ENCODE measurements around the gene PYDC2. TPM values are rescaled to one million over a fixed set of nuclear protein-coding genes. Genes with fewer than 3 reads are reported as not detected.

PYDC2 gene
- total RNA-seq = not detected
- long read RNA-seq = 0 reads

DNA sequence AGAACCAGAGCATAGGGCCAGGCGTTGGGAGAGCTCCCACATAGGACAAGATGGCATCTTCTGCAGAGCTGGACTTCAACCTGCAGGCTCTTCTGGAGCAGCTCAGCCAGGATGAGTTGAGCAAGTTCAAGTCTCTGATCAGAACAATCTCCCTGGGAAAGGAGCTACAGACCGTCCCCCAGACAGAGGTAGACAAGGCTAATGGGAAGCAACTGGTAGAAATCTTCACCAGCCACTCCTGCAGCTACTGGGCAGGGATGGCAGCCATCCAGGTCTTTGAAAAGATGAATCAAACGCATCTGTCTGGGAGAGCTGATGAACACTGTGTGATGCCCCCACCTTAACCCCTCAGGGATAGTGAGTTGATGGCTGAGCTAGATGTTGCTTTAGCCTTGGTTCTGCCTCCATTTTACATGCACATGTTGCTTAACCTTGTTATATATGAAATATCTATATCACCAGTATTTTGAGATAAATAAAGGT, at the start of gene PYDC2:
PYDC2 (plus strand) TSS at position 51 of the 483 bp plus-strand sequence; CDS start at position 51, 0 bp downstream.
- DNase-seq = no peak
- intact Hi-C loops (cut with micrococcal nuclease) = no loop called here
- no peak within 1 kb of the TSS for H3K4me3 ChIP-seq
- H3K9me3 ChIP-seq (replicated peaks) = no peaks in the 10 kb centered on the region
- H3K27me3 ChIP-seq (ENCODE audit: low read depth) = no peaks in the 10 kb centered on the region
- TF ChIP-seq, protein P1, sequence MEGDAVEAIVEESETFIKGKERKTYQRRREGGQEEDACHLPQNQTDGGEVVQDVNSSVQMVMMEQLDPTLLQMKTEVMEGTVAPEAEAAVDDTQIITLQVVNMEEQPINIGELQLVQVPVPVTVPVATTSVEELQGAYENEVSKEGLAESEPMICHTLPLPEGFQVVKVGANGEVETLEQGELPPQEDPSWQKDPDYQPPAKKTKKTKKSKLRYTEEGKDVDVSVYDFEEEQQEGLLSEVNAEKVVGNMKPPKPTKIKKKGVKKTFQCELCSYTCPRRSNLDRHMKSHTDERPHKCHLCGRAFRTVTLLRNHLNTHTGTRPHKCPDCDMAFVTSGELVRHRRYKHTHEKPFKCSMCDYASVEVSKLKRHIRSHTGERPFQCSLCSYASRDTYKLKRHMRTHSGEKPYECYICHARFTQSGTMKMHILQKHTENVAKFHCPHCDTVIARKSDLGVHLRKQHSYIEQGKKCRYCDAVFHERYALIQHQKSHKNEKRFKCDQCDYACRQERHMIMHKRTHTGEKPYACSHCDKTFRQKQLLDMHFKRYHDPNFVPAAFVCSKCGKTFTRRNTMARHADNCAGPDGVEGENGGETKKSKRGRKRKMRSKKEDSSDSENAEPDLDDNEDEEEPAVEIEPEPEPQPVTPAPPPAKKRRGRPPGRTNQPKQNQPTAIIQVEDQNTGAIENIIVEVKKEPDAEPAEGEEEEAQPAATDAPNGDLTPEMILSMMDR (IDR thresholded peaks at IDR 0.05; ENCODE audit: borderline replicate concordance) = no peak
- H3K4me1 ChIP-seq = no peaks in the 10 kb centered on the region
- no peak within 1 kb of the TSS for H3K27ac ChIP-seq (replicated peaks)
- H3K36me3 ChIP-seq = no peaks in the 10 kb centered on the region

DNA sequence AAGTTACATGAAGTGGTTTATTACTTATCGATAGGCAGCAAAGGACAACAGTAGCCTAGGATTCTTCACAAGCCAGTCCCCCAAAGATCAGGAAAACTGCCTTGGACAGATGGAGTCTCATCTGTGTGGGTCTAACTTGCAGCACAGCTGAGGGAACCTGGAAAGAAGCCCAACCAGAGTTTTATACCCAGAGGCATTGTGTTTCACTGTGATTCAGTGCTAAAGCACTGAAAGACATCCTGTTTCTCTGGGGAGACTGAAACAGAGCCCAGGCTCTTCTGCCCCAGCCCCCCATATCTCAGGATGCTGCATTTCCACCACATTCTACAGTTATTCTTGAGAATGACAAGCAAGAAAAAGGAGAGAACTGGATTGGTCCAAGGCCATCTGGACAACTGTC, 48.2 kb upstream of the PYDC2 start:
- DNase-seq = no peak

DNA sequence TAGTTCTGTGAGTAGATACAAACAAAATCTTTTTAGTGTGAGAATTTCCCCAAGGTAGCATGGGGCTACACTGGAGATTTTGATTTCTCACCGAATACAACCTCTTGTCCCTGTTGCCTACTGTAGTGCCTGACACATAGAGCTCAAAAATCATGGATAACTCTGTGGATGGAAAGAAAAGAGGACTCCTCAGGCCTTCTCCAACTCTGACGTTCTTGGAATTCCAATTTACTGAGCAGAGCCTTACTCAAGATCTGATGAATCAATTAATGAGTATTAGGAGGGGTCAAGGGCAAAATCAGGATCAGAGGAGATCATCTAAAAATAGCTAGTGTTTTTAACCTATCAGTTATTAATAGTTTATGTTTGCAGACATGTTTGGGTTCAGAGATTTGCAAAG, 46.7 kb upstream of the PYDC2 start:
- TF ChIP-seq, protein P1 (IDR thresholded peaks at IDR 0.05; ENCODE audit: borderline replicate concordance) = no peak
- peaks cover 11% of the 10 kb centered on the region for H3K9me3 ChIP-seq (replicated peaks)

More for the DNA sequence above, 48.2 kb upstream of the PYDC2 start:
- TF ChIP-seq, protein P1 (IDR thresholded peaks at IDR 0.05; ENCODE audit: borderline replicate concordance) = no peak
- H3K4me3 ChIP-seq = no peak overlapping the region
- no peaks in the 10 kb centered on the region for H3K36me3 ChIP-seq
- H3K27ac ChIP-seq (replicated peaks) = no peak overlapping the region
- peaks cover 11% of the 10 kb centered on the region for H3K9me3 ChIP-seq (replicated peaks)
- H3K4me1 ChIP-seq = no peaks in the 10 kb centered on the region
- H3K27me3 ChIP-seq (ENCODE audit: low read depth) = no peaks in the 10 kb centered on the region
- intact Hi-C loops (cut with micrococcal nuclease) = no loop called here

DNA sequence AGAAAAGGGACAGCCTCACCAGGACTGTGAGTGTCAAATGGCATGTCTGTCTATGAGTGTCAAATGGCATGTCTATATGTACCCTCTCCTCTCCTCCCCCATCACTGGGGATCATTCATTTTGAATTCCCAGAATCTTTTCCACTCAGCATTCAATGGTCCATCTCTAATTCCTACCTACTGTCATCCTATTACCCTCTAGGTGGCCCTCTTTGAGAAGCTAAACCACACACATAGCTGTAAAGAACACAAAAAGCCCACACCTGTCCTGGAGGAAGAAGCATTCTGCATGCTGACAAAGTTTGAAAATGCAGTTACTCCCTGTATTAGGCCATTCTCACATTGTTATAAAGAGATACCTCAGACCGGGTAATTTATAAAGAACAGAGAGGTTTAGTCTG, 46.2 kb upstream of the PYDC2 start:
- intact Hi-C loops (cut with micrococcal nuclease) = no loop called here

More for the DNA sequence above, 46.7 kb upstream of the PYDC2 start:
- Histone ChIP-seq H3K4me3 (no peak overlapping the region), H3K27ac (replicated peaks) (no peak overlapping the region), H3K4me1 (no peaks in the 10 kb centered on the region), H3K27me3 (ENCODE audit: low read depth) (no peaks in the 10 kb centered on the region), H3K36me3 (no peaks in the 10 kb centered on the region)
- intact Hi-C loops (cut with micrococcal nuclease) = no loop called here
- DNase-seq = no peak

DNA sequence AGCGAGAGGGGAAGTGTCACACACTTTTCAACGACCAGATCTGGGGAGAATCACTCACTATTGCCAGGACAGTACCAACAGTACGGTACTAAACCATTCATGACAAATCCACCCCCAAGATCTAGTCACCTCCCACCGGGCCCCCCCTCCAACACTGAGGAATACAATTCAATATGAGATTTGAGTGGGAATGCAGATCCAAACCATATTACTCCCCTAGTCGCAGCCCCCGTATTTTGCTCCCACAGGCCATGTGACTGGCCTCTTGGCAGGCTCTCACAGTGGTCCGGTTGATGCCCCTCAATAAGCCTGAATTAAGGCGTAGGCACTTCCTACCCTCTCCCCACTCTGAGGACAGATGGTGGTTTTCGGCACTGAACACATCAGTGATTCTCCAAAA, 45.4 kb upstream of the PYDC2 start:
- no peaks in the 10 kb centered on the region for H3K27me3 ChIP-seq (ENCODE audit: low read depth)
- H3K4me1 ChIP-seq = no peaks in the 10 kb centered on the region
- no peaks in the 10 kb centered on the region for H3K36me3 ChIP-seq
- no peak overlapping the region for H3K4me3 ChIP-seq
- no peak for DNase-seq
- intact Hi-C loops (cut with micrococcal nuclease) = no loop called here
- peaks cover 1% of the 10 kb centered on the region for H3K9me3 ChIP-seq (replicated peaks)
- TF ChIP-seq, protein P1 (IDR thresholded peaks at IDR 0.05; ENCODE audit: borderline replicate concordance) = no peak
- no peak overlapping the region for H3K27ac ChIP-seq (replicated peaks)

More for the DNA sequence above, 46.2 kb upstream of the PYDC2 start:
- no peaks in the 10 kb centered on the region for H3K36me3 ChIP-seq
- H3K4me1 ChIP-seq = no peaks in the 10 kb centered on the region
- TF ChIP-seq, protein P1 (IDR thresholded peaks at IDR 0.05; ENCODE audit: borderline replicate concordance) = no peak
- H3K4me3 ChIP-seq = no peak overlapping the region
- H3K27ac ChIP-seq (replicated peaks) = no peak overlapping the region
- no peaks in the 10 kb centered on the region for H3K27me3 ChIP-seq (ENCODE audit: low read depth)
- H3K9me3 ChIP-seq (replicated peaks) = peaks cover 9% of the 10 kb centered on the region
- no peak for DNase-seq

DNA sequence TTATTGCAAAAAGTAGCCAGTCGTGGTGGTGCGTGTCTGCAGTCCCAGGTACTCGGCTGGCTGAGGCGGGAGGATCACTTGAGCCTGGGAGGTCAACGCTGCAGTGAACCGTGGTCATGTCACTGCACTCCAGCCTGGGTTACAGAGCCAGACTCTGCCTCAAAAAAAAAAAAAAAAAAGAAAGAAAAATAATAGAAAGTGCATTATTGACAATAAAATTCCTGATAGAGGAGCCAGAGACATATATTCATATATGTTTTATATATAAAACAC, 43.6 kb upstream of the PYDC2 start:
- TF ChIP-seq, protein P1 (IDR thresholded peaks at IDR 0.05; ENCODE audit: borderline replicate concordance) = no peak
- H3K27ac ChIP-seq (replicated peaks) = no peak overlapping the region
- no peaks in the 10 kb centered on the region for H3K9me3 ChIP-seq (replicated peaks)
- H3K27me3 ChIP-seq (ENCODE audit: low read depth) = no peaks in the 10 kb centered on the region
- intact Hi-C loops (cut with micrococcal nuclease) = no loop called here
- DNase-seq = no peak
- no peak overlapping the region for H3K4me3 ChIP-seq
- no peaks in the 10 kb centered on the region for H3K4me1 ChIP-seq
- no peaks in the 10 kb centered on the region for H3K36me3 ChIP-seq

All from left ventricle myocardium inferior (tissue), 1 donor.